ENCODE measurements around the gene TXNDC17. TPM values are rescaled to one million over a fixed set of nuclear protein-coding genes. Genes with fewer than 3 reads are reported as not detected.

The TXNDC17 gene
- total RNA-seq, 4 donors from 2014 or later = 56.9 to 149 (median 98.0) TPM

GRCh38 chr17:6632530-6632929, 8.3 kb upstream of the TXNDC17 start:
- intact Hi-C loops (cut with DNase I; ENCODE audit: low total_unique reads) = no loop called here
- no peak overlapping the region for H3K4me3 ChIP-seq (ENCODE audit: low read depth, poor library complexity, severe bottlenecking)
- no peak for DNase-seq (ENCODE audit: low spot score in 2 of 2)
- TF ChIP-seq POLR2A (IDR thresholded peaks at IDR 0.05) = no peak
- TF ChIP-seq CTCF (IDR thresholded peaks at IDR 0.05) = no peak

- DNase-seq (ENCODE audit: low spot score in 2 of 2) = no peak
- WGBS, 2 donors = 97 to 99% methylated on average over 3 of the region's 3 CpGs
- intact Hi-C loops (cut with DNase I; ENCODE audit: low total_unique reads) = no loop called here
- TF ChIP-seq CTCF (IDR thresholded peaks at IDR 0.05) (no peak), POLR2A (IDR thresholded peaks at IDR 0.05) (no peak)
- no peak overlapping the region for H3K4me3 ChIP-seq (ENCODE audit: low read depth, poor library complexity, severe bottlenecking)
These were observed 7.6 kb upstream of the TXNDC17 start for GRCh38 chr17:6633263-6633662.

GRCh38 chr17:6636105-6636504, 4.8 kb upstream of the TXNDC17 start:
- intact Hi-C loops (cut with DNase I; ENCODE audit: low total_unique reads) = no loop called here
- WGBS, 2 donors = 63 to 67% methylated on average over 2 of the region's 2 CpGs
- no peak overlapping the region for H3K4me3 ChIP-seq (ENCODE audit: low read depth, poor library complexity, severe bottlenecking)
- DNase-seq (ENCODE audit: low spot score in 2 of 2) = no peak
- TF ChIP-seq POLR2A (IDR thresholded peaks at IDR 0.05) (no peak), CTCF (IDR thresholded peaks at IDR 0.05) (no peak)

- TF ChIP-seq POLR2A (IDR thresholded peaks at IDR 0.05) (no peak), CTCF (IDR thresholded peaks at IDR 0.05) (no peak)
- intact Hi-C loops (cut with DNase I; ENCODE audit: low total_unique reads) = no loop called here
- H3K4me3 ChIP-seq (ENCODE audit: low read depth, poor library complexity, severe bottlenecking) = no peak overlapping the region
- DNase-seq (ENCODE audit: low spot score in 2 of 2) = no peak
- 90 to 92% methylated on average over 17 of the region's 17 CpGs for WGBS, 2 donors
These were observed 4.0 kb upstream of the TXNDC17 start for GRCh38 chr17:6636616-6637457.

- intact Hi-C loops (cut with DNase I; ENCODE audit: low total_unique reads) = no loop called here
- TF ChIP-seq POLR2A (IDR thresholded peaks at IDR 0.05) = no peak
- TF ChIP-seq CTCF (IDR thresholded peaks at IDR 0.05) = no peak
- WGBS, 2 donors = 86 to 95% methylated on average over 6 of the region's 6 CpGs
- no peak overlapping the region for H3K4me3 ChIP-seq (ENCODE audit: low read depth, poor library complexity, severe bottlenecking)
- DNase-seq (ENCODE audit: low spot score in 2 of 2) = no peak
These were observed 3.4 kb upstream of the TXNDC17 start for GRCh38 chr17:6637458-6637840.
